Skeletal muscle satellite cell (primary cell): ENCODE data around the gene SUDS3.
"Not testable (repeated sequence)": the region's sequence is repeated elsewhere in the genome, so short reads cannot be mapped to it uniquely, and the experiment has no call there.

Experiments
- H3K27me3 ChIP-seq: 2 replicates; pipeline ENCODE4 v1.7.0; 2013; ENCODE audit warnings: low read length; ENCODE audit not compliant: control insufficient read depth, insufficient read depth
- H3K36me3 ChIP-seq: 2 replicates; pipeline ENCODE4 v1.7.0; 2013; ENCODE audit warnings: mild to moderate bottlenecking, control low read depth, low read length; ENCODE audit not compliant: insufficient read depth
- H3K4me1 ChIP-seq: 2 replicates; pipeline ENCODE4 v1.7.0; 2013; ENCODE audit warnings: low read length; ENCODE audit not compliant: control insufficient read depth, insufficient read depth
- H3K4me2 ChIP-seq: 2 replicates; pipeline ENCODE4 v1.7.0; 2013; ENCODE audit warnings: mild to moderate bottlenecking, low read length
- H3K4me3 ChIP-seq: 2 replicates; pipeline ENCODE4 v1.7.0; 2013; ENCODE audit warnings: low read length
- H3K9ac ChIP-seq: 2 replicates; pipeline ENCODE4 v1.7.0; 2013; ENCODE audit warnings: mild to moderate bottlenecking, low read depth, low read length, moderate library complexity
- H3K9me3 ChIP-seq: replicated peaks from 2 replicates; pipeline ENCODE4 v1.7.0; 2013; ENCODE audit warnings: mild to moderate bottlenecking, control low read depth, low read length

SUDS3 gene

DNA sequence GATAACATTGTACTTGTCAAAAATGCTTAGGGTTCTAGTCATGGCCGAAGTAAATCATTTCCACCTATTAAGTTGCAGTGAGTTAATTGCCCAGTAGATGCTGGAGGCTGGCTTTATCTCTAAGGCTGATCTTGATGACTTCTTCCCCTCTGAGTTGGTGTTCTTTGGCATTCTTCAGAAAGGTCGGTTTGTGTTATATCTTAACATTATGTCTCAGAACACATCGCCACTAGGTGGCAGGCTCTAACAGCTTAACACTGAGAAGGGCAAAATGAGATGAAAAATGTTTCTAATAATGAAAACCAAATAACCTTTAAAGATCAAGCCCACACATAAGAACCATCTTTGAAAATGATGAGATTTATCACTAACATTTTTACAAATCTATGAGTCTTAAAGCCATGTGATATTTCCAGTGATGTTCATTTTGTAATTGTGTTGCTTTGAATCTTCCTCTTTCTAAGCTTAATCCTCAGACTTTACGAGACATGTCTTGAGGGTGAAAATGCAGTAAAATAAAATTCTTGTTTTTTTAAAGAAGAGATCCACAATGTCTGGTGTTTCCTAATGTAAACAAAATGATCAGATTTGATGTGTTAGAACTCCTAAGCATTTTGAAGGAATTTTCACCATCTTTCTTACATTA is 28.6 kb downstream of the SUDS3 start:
- H3K36me3 ChIP-seq: peaks cover 55% of the 10 kb centered on the region
- H3K9ac ChIP-seq: no peak overlapping the region
- no peaks in the 10 kb centered on the region for H3K27me3 ChIP-seq
- H3K4me1 ChIP-seq: no peaks in the 10 kb centered on the region
- H3K4me2 ChIP-seq: no peak overlapping the region
- no peaks in the 10 kb centered on the region for H3K9me3 ChIP-seq
- H3K4me3 ChIP-seq: no peak overlapping the region

DNA sequence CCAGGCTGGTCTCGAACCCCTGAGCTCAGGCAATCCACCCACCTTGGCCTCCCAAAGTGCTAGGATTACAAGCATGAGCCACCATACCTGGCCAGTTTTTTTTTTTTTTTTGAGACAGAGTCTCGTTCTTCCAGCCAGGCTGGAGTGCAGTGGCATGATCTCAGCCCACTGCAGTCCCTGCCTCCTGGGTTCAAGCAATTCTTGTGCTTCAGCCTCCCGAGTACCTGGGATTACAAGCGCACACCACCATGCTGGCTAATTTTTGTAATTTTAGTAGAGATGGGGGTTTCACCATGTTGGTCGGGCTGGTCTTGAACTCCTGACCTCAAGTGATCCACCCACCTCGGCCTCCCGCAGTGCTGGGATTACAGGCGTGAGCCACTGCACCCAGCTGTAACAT is 31.9 kb downstream of the SUDS3 start:
- H3K4me3 ChIP-seq, H3K9ac ChIP-seq, H3K9me3 ChIP-seq, H3K4me1 ChIP-seq, H3K4me2 ChIP-seq, H3K27me3 ChIP-seq: not testable (repeated sequence)
- peaks cover 50% of the 10 kb centered on the region for H3K36me3 ChIP-seq

DNA sequence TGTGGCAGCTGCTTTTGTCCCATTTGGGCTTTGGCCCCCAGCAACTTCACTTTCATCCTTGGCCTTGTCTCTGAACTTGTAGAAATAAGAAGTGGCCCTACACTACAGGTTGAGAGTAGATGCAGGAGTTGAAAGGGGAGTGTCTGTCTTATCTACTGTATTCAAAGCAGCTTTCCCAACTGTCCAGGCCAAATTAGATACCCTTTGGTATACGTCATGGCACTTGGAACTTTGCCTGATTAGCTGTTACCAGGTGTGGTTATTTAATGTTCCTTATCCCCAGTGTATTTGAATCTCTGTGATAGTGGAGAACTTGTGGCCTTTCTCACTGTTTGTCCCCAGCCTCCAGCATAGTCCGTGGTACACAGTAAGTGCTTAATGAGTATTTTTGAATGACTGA is 33.5 kb downstream of the SUDS3 start:
- H3K4me3 ChIP-seq: no peak overlapping the region
- no peaks in the 10 kb centered on the region for H3K4me1 ChIP-seq
- no peak overlapping the region for H3K4me2 ChIP-seq
- no peaks in the 10 kb centered on the region for H3K9me3 ChIP-seq
- peaks cover 61% of the 10 kb centered on the region for H3K36me3 ChIP-seq
- H3K9ac ChIP-seq: no peak overlapping the region
- H3K27me3 ChIP-seq: no peaks in the 10 kb centered on the region

DNA sequence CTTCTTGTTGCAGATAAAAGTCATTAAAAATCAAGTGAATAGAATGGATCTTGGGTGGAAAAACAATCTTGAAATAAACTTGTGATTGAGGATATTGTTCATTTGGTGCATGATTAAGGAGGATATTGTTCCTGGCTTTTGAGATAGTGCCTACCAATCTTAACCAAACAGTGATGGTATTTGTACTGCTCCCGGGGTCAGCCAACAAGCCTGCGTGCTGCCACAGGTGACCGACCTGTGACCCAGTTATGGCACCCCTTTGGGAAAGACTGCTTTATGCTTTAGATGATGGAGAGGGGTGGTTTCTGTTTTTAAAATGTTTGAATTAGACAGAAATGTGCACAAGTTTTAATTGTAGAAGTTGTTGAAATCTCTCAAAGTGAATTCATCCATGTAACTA is 41.6 kb downstream of the SUDS3 start:
- H3K36me3 ChIP-seq: peaks cover 37% of the 10 kb centered on the region
- peaks cover 10% of the 10 kb centered on the region for H3K4me1 ChIP-seq
- no peaks in the 10 kb centered on the region for H3K9me3 ChIP-seq
- no peak overlapping the region for H3K4me2 ChIP-seq
- no peak overlapping the region for H3K9ac ChIP-seq
- no peak overlapping the region for H3K4me3 ChIP-seq
- H3K27me3 ChIP-seq: no peaks in the 10 kb centered on the region

DNA sequence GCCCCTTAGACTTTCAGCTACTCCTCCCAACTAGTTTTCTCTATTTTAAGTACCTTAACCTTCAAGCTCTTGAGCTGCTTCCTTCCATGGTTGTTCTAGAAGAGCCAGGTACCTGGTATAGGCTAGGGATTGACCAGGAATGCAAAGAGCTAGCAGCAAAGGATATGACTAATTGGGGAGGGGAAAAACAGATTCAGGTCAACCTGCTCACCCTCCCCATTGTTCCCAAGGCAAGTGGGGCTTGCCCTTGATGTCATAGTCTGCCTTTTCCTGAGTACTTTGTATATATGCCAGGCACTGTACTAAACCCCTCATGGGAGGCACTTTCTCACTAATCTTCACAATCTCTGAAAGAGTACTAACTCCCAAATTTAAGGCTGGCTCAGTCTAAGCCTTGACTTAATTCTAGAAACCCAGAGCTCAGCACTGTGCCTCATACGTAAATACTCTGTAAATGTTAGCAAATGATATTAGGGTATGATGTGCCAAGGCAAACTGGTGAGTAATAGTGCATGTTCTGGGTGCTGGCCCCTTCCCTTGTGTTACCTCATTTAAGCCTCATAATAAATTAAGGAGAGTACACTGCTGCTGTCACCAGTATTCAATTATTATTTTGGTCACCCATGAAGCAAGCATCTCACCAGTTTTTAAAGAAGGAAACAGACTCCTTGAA is 42.2 kb downstream of the SUDS3 start:
- no peak overlapping the region for H3K4me3 ChIP-seq
- H3K4me1 ChIP-seq: peaks cover 10% of the 10 kb centered on the region
- H3K9ac ChIP-seq: no peak overlapping the region
- H3K27me3 ChIP-seq: no peaks in the 10 kb centered on the region
- peaks cover 34% of the 10 kb centered on the region for H3K36me3 ChIP-seq
- no peaks in the 10 kb centered on the region for H3K9me3 ChIP-seq
- H3K4me2 ChIP-seq: no peak overlapping the region

DNA sequence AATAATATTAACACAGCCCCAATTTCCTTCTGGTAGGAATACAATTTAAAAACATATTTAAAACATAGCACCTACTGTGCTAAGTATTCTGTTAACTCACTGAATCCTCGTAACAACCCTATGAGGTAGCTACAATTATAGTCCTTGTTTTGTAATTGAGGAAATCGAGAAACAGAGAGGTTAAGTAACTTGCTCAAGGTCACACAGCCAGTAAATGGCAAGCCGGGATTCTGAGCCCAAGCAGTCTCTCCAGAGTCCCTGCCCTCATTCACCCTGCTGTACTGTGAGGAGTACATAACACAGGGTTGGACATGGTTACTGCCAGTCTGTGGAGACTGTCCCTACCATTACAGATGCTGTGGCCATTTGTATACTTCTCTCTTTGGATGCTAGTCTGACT is 44.3 kb downstream of the SUDS3 start:
- no peaks in the 10 kb centered on the region for H3K9me3 ChIP-seq
- no peak overlapping the region for H3K4me2 ChIP-seq
- no peak overlapping the region for H3K4me3 ChIP-seq
- peaks cover 13% of the 10 kb centered on the region for H3K36me3 ChIP-seq
- H3K9ac ChIP-seq: no peak overlapping the region
- H3K27me3 ChIP-seq: no peaks in the 10 kb centered on the region
- H3K4me1 ChIP-seq: peaks cover 10% of the 10 kb centered on the region

DNA sequence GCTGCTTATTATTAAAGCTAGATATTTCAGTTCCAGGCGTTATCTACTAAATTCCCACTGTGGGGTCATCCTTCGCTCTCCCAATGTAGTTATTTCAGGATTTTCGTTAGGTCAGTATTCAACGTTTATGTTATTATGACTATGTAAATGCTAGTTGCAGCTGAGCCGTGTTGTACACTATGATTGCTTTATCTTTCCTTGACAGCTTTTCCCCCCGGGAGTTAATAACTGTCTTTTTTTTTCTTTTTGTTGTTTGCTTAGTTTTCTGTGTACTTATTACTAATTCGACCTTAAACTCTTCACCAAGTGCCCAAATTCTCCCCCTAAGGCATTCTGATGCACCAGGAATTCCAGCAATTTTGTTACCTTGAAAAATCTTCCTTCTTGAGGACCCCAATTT is 48.5 kb downstream of the SUDS3 start:
- Histone ChIP-seq H3K4me2 (no peak overlapping the region), H3K27me3 (no peaks in the 10 kb centered on the region), H3K9me3 (no peaks in the 10 kb centered on the region), H3K9ac (no peak overlapping the region), H3K4me1 (peaks cover 2% of the 10 kb centered on the region), H3K36me3 (no peaks in the 10 kb centered on the region), H3K4me3 (no peak overlapping the region)

DNA sequence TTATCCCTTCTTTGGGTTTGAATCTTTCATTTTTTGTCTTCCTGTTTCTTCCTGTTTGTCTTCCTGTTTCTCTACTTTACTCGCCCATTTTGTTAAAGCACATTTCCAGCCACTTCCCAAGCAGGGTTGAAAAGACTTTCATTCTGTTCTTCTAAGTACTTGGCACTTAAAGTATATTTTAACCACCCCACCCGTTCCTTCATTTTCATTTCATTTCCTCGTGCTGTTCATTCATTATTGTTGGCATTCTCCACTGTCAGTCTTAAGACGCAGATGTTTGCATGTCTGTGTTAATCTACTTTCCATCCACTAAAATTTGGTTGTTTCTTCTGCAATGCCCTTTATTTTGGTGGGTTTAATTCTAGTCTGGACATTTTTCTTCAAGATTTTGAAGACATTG is 49.0 kb downstream of the SUDS3 start:
- Histone ChIP-seq H3K4me2 (no peak overlapping the region), H3K27me3 (no peaks in the 10 kb centered on the region), H3K9ac (no peak overlapping the region), H3K36me3 (no peaks in the 10 kb centered on the region), H3K4me1 (peaks cover 3% of the 10 kb centered on the region), H3K4me3 (no peak overlapping the region), H3K9me3 (no peaks in the 10 kb centered on the region)

DNA sequence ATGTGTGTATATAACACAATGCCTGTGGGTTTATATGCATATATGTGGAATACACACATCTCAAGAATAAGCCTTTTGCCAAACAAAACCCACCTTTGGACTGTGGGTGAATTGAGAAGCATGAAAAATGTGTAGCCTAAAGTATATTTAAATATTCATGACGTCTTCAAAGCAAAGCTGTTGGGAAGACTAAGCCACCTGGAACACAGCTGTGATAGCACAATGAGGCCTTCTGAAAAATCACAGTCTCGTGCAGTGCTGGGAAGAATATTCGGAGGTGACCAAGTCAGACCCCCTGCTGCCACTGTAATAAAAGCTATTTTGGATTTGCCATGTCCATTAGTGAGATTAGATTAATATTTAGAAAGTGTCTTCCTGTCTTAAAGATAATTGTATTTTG is 51.5 kb downstream of the SUDS3 start:
- Histone ChIP-seq H3K9me3 (no peaks in the 10 kb centered on the region), H3K4me3 (no peak overlapping the region), H3K27me3 (no peaks in the 10 kb centered on the region), H3K36me3 (no peaks in the 10 kb centered on the region), H3K9ac (no peak overlapping the region), H3K4me2 (no peak overlapping the region), H3K4me1 (peaks cover 8% of the 10 kb centered on the region)

DNA sequence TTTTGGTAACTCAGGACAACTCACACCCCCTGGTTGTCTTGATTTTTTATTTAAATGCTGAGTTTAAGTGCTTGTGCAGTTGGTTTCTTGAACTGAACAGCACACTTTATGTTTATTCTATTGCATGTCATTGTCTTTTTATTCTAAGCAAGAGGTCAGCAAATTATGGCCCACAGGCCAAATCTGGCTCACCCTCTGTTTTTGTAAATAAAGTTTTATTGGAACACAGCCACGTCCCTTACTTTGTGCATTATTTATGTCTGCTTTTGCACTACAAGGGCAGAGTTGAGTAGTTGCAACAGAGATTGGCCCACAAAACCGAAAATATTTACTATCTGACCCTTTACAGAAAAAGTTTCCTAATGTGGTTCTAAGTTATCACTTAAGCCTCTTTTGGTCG is 52.3 kb downstream of the SUDS3 start:
- H3K27me3 ChIP-seq: no peaks in the 10 kb centered on the region
- H3K4me3 ChIP-seq: no peak overlapping the region
- H3K4me2 ChIP-seq: no peak overlapping the region
- H3K36me3 ChIP-seq: no peaks in the 10 kb centered on the region
- no peak overlapping the region for H3K9ac ChIP-seq
- no peaks in the 10 kb centered on the region for H3K9me3 ChIP-seq
- peaks cover 13% of the 10 kb centered on the region for H3K4me1 ChIP-seq

DNA sequence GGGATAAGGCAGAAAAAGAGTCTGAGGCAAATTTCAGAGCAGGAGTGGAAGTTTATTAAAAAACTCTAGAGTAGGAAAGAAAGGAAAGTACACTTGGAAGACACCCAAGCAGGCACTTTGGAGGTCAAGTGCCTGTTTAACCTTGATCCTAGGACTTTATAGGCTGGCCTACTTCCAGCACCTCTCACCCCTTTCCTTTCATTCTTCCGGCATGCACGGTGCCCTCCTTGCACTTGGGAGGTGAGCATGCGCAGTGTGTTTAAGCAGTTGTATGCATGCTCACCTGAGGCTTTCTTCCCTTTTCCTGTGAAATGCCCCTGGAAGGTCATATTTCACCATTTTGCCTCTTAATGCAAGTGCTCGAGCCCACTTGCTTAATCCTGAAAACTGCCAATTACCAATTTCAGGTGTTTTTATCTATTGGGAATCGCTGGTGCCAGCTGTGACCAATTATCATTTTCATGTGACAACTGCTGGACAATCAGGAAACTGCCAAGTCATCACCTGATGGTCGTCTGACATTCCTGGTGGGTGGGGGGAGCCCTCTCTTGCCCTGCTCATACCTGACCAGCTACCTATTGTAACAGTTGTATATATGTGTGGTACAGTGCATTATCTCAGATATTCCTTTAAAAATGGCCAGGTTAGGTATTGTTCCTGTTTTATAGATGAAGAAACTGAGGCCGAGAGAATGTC is 53.5 kb downstream of the SUDS3 start:
- no peak overlapping the region for H3K9ac ChIP-seq
- H3K9me3 ChIP-seq: no peaks in the 10 kb centered on the region
- peaks cover 13% of the 10 kb centered on the region for H3K4me1 ChIP-seq
- H3K27me3 ChIP-seq: no peaks in the 10 kb centered on the region
- no peak overlapping the region for H3K4me3 ChIP-seq
- no peak overlapping the region for H3K4me2 ChIP-seq
- H3K36me3 ChIP-seq: no peaks in the 10 kb centered on the region

DNA sequence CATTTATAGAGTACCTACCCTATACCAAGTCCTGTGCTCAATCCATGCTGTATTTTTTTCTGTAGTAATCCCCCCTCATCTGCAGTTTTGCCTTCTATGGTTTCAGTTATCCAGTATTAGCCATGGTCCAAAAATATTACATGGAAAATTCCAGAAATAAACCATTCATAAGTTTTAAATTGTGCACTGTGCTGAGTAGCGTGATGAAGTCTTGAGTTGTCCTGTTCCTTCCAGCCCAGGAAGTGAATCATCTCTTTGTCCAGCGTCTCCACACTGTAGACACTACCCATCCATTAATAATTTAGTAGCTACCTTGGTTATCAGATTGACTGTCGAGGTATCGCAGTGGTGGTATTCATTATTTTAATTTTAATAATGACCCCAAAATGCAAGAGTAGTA is 54.2 kb downstream of the SUDS3 start:
- Histone ChIP-seq H3K9ac (no peak overlapping the region), H3K27me3 (no peaks in the 10 kb centered on the region), H3K36me3 (no peaks in the 10 kb centered on the region), H3K4me1 (peaks cover 13% of the 10 kb centered on the region), H3K9me3 (no peaks in the 10 kb centered on the region), H3K4me3 (no peak overlapping the region), H3K4me2 (no peak overlapping the region)
